H1 (cell line): ENCODE data around the gene FCER2. TPM values are rescaled to one million over a fixed set of nuclear protein-coding genes. Genes with fewer than 3 reads are reported as not detected.

Experiments
- CTCF ChIA-PET: fragments of 300-600 bp; sonication (Branson Sonifier 250); formaldehyde crosslinking; loops from one replicate; lab custom pipeline; 2021; ENCODE audit not compliant: partially characterized antibody; lab: Charles Lee
- POLR2A ChIA-PET: fragments of 300-600 bp; sonication (Branson Sonifier 250); formaldehyde crosslinking; loops from one replicate; lab custom pipeline; 2021; ENCODE audit warnings: inconsistent platforms; ENCODE audit not compliant: partially characterized antibody; lab: Charles Lee
- DNase-seq, 2 experiments: peaks; one replicate each; pipeline versions ENCODE4 v3.0.0 to v3.0.0-alpha.2; 2010 to 2022; ENCODE audit warnings: low spot score in 2 of 2, low read depth in 1 of 2, mixed read lengths in 1 of 2
- FAIRE-seq: peaks from 2 replicates; lab custom pipeline; 2011; peaks lifted over from hg19 to GRCh38; lab: Jason Lieb, UNC
- H2AFZ ChIP-seq: 2 replicates; pipeline ENCODE4 v1.8.1; 2012; ENCODE audit warnings: low read length, inconsistent platforms
- H2AK5ac ChIP-seq: 2 replicates; pipeline ENCODE4 v1.6.1; 2013; ENCODE audit warnings: low read depth, low read length
- H2BK120ac ChIP-seq: replicated peaks from 2 replicates; pipeline ENCODE3; 2013; ENCODE audit warnings: low read depth, low read length, inconsistent platforms
- H2BK12ac ChIP-seq: 2 replicates; pipeline ENCODE4 v1.6.1; 2013; ENCODE audit warnings: low read depth, low read length
- H2BK15ac ChIP-seq: 2 replicates; pipeline ENCODE4 v1.6.1; 2013; ENCODE audit warnings: low read length
- H2BK20ac ChIP-seq: 2 replicates; pipeline ENCODE4 v1.6.1; 2013; ENCODE audit warnings: low read length
- H2BK5ac ChIP-seq: 2 replicates; pipeline ENCODE4 v1.6.1; 2013; ENCODE audit warnings: low read depth, low read length
- H3K14ac ChIP-seq: 2 replicates; pipeline ENCODE4 v1.6.1; 2013; ENCODE audit warnings: inconsistent platforms; ENCODE audit not compliant: insufficient read length
- H3K18ac ChIP-seq: 2 replicates; pipeline ENCODE4 v1.6.1; 2013; ENCODE audit warnings: low read length; ENCODE audit errors: extremely low read depth
- H3K23ac ChIP-seq: 2 replicates; pipeline ENCODE4 v1.6.1; 2013; ENCODE audit warnings: inconsistent platforms; ENCODE audit not compliant: insufficient read length
- H3K23me2 ChIP-seq: 2 replicates; pipeline ENCODE4 v1.6.1; 2013; ENCODE audit warnings: low read depth, low read length
- H3K27ac ChIP-seq: 2 replicates; pipeline ENCODE4 v1.6.1; 2011; ENCODE audit warnings: low read depth, low read length, inconsistent platforms
- H3K27me3 ChIP-seq, 4 experiments: replicated peaks in 1 of 4; 1 replicate in 1 of 4; 2 replicates in 3 of 4; pipeline versions ENCODE4 v1.6.1 to v1.8.1; 2011 to 2013; ENCODE audit warnings: low read length in 3 of 4, mild to moderate bottlenecking in 3 of 4, inconsistent platforms in 2 of 4, mixed read lengths in 2 of 4, moderate library complexity in 1 of 4; ENCODE audit not compliant: control insufficient read depth in 3 of 4, insufficient read depth in 3 of 4; ENCODE audit errors: extremely low read depth in 1 of 4
- H3K36me3 ChIP-seq, 4 experiments: 2 replicates each; pipeline versions ENCODE4 v1.6.1 to v1.8.1; 2011 to 2013; ENCODE audit warnings: mild to moderate bottlenecking in 4 of 4, low read length in 3 of 4, moderate library complexity in 2 of 4, control low read depth in 1 of 4, inconsistent platforms in 1 of 4; ENCODE audit not compliant: insufficient read depth in 4 of 4, control insufficient read depth in 2 of 4
- H3K4ac ChIP-seq: replicated peaks from 2 replicates; pipeline ENCODE3; 2013; ENCODE audit warnings: low read length, low read depth, mixed read lengths, inconsistent platforms; ENCODE audit not compliant: insufficient read length
- H3K4me1 ChIP-seq, 4 experiments: replicated peaks in 1 of 4; 1 replicate in 1 of 4; 2 replicates in 3 of 4; pipeline versions ENCODE4 v1.6.1 to v1.8.1; 2011 to 2013; ENCODE audit warnings: low read length in 3 of 4, inconsistent platforms in 2 of 4, mixed read lengths in 1 of 4; ENCODE audit not compliant: insufficient read depth in 4 of 4, control insufficient read depth in 3 of 4
- H3K4me2 ChIP-seq, 2 experiments: 2 replicates each; pipeline versions ENCODE4 v1.6.1 to v1.8.1; 2011 to 2013; ENCODE audit warnings: low read depth in 2 of 2, low read length in 2 of 2, control low read depth in 1 of 2, inconsistent platforms in 1 of 2, mild to moderate bottlenecking in 1 of 2; ENCODE audit not compliant: insufficient read depth in 1 of 2
- H3K4me3 ChIP-seq, 4 experiments: fragments of 200-600, 300-600 bp in 1 of 4; sonication (generic), shearing (Covaris generic), sonication (Bioruptor Twin) in 1 of 4; 2 replicates each; pipeline versions ENCODE4 v1.5.1 to v1.8.1; 2011 to 2016; ENCODE audit warnings: low read length in 4 of 4, low read depth in 3 of 4, control low read depth in 2 of 4, inconsistent platforms in 2 of 4, mild to moderate bottlenecking in 2 of 4, mixed read lengths in 1 of 4, moderate library complexity in 1 of 4; ENCODE audit not compliant: insufficient read depth in 2 of 4; ENCODE audit errors: extremely low read depth in 1 of 4
- H3K56ac ChIP-seq: replicated peaks from 2 replicates; pipeline ENCODE3; 2013; ENCODE audit warnings: low read depth, mild to moderate bottlenecking, mixed read lengths, low read length, inconsistent platforms; ENCODE audit not compliant: insufficient read length
- H3K79me1 ChIP-seq: 2 replicates; pipeline ENCODE4 v1.6.1; 2013; ENCODE audit warnings: low read depth, low read length, control low read depth
- H3K79me2 ChIP-seq, 2 experiments: 2 replicates each; pipeline versions ENCODE4 v1.6.1 to v1.8.1; 2012 to 2013; ENCODE audit warnings: low read length in 2 of 2, mild to moderate bottlenecking in 2 of 2, inconsistent platforms in 1 of 2; ENCODE audit not compliant: insufficient read depth in 2 of 2, control insufficient read depth in 1 of 2
- H3K9ac ChIP-seq, 4 experiments: replicated peaks in 1 of 4; 1 replicate in 1 of 4; 2 replicates in 3 of 4; pipeline versions ENCODE4 v1.6.1 to v1.8.1; 2011 to 2013; ENCODE audit warnings: low read depth in 3 of 4, low read length in 3 of 4, control low read depth in 2 of 4, mild to moderate bottlenecking in 2 of 4, moderate library complexity in 2 of 4, inconsistent platforms in 1 of 4; ENCODE audit errors: extremely low read depth in 1 of 4
- H3K9me3 ChIP-seq, 2 experiments: 2 replicates each; pipeline versions ENCODE4 v1.6.1 to v1.8.1; 2012 to 2013; ENCODE audit warnings: mild to moderate bottlenecking in 2 of 2, moderate library complexity in 2 of 2, control low read depth in 1 of 2, inconsistent platforms in 1 of 2, low read depth in 1 of 2, low read length in 1 of 2, mixed read lengths in 1 of 2; ENCODE audit not compliant: insufficient read depth in 2 of 2
- H4K20me1 ChIP-seq, 2 experiments: replicated peaks in 1 of 2; 2 replicates each; pipeline versions ENCODE3 to v1.8.1; 2011 to 2013; ENCODE audit warnings: inconsistent platforms in 2 of 2, low read length in 2 of 2, mild to moderate bottlenecking in 1 of 2; ENCODE audit not compliant: insufficient read depth in 2 of 2, control insufficient read depth in 1 of 2
- H4K5ac ChIP-seq: 2 replicates; pipeline ENCODE4 v1.6.1; 2013; ENCODE audit warnings: low read length, low read depth, mixed read lengths, inconsistent platforms; ENCODE audit not compliant: insufficient read length
- H4K8ac ChIP-seq: 2 replicates; pipeline ENCODE4 v1.8.0; 2013; ENCODE audit warnings: mild to moderate bottlenecking, moderate library complexity, low read length, inconsistent platforms; ENCODE audit not compliant: insufficient read depth; ENCODE audit errors: extremely low read depth
- H4K91ac ChIP-seq: replicated peaks from 2 replicates; pipeline ENCODE3; 2013; ENCODE audit warnings: low read length, mixed read lengths, inconsistent platforms; ENCODE audit not compliant: insufficient read length
- CHD1 ChIP-seq: IDR thresholded peaks from 2 replicates; pipeline ENCODE4 v1.6.1; 2012; ENCODE audit warnings: low read depth, low read length, improper control_type of control experiment
- EGR1 ChIP-seq: IDR thresholded peaks from 2 replicates; pipeline ENCODE4 v1.6.1; 2011; ENCODE audit warnings: low read depth, low read length, borderline replicate concordance
- WGBS, 2 experiments: shearing (Covaris generic) in 1 of 2; methylation state at CpG; one replicate each; pipeline versions ENCODE4 v1.1.6 to v1.1.7; 2013 to 2015; ENCODE audit warnings: low lambda C conversion rate in 2 of 2, mixed read lengths in 2 of 2, inconsistent platforms in 1 of 2, low coverage in 1 of 2, missing lambda C conversion rate in 1 of 2; ENCODE audit not compliant: insufficient replicate concordance in 2 of 2, insufficient coverage in 1 of 2, insufficient read length in 1 of 2; ENCODE audit errors: extremely low coverage in 1 of 2, missing lambda C conversion rate in 1 of 2; 5-methylcytosine and 5-hydroxymethylcytosine counted together
- polyA plus RNA-seq, 7 experiments: library from polyadenylated mRNA; depleted of rRNA in 3 of 7; stranded (reverse) in 5 of 7; unstranded in 2 of 7; fragments of >200 nt in 5 of 7; fragments of 200-250 nt in 2 of 7; gene quantifications; 1 replicate in 5 of 7; 2 replicates in 1 of 7; 4 replicates in 1 of 7; pipeline versions ENCODE4 v1.2.1 to v1.2.3, GENCODE V29; 2011 to 2013; ENCODE audit warnings: missing spikeins in 2 of 7, mixed read lengths in 2 of 7
- total RNA-seq: library from RNA; stranded (reverse); fragmentation: NEBNext Ultra II Directional; extraction: Animal tissue kit (Norgen Biotek cat#: 25700); gene quantifications from 2 replicates; pipeline ENCODE4 v1.2.1, GENCODE V29; 2021

Gene FCER2
- total and polyA plus RNA-seq, 2 of the 8 experiments (the other 6 are each of a cell fraction or from before 2014, with no cell fraction given): 0.67 TPM; not detected in 1

- no peak overlapping the region for H3K4me3 ChIP-seq
- H3K56ac ChIP-seq: no peak overlapping the region
- no peak overlapping the region for H4K91ac ChIP-seq
- no peaks in the 10 kb centered on the region for H3K79me2 ChIP-seq
- no peak overlapping the region for H3K9ac ChIP-seq
- H3K23ac ChIP-seq: no peak overlapping the region
- H2BK5ac ChIP-seq: no peak overlapping the region
- no peak overlapping the region for H2AFZ ChIP-seq
- no peak overlapping the region for H3K27ac ChIP-seq
- FAIRE-seq: no peak
- H2BK20ac ChIP-seq: no peak overlapping the region
- TF ChIP-seq CHD1 (no peak), EGR1 (no peak)
- H3K18ac ChIP-seq: no peak overlapping the region
- H3K4me1 ChIP-seq: peaks cover 0 to 3% (median 1%) of the 10 kb centered on the region in 4 experiments; a peak in 1 of 7 replicates
- no peak overlapping the region for H2BK120ac ChIP-seq
- H2BK15ac ChIP-seq: no peak overlapping the region
- peaks cover 2% of the 10 kb centered on the region; the same call in 1 of the 2 replicates for H3K23me2 ChIP-seq
- H3K9me3 ChIP-seq: no peaks in the 10 kb centered on the region
- peaks cover 0 to 23% (median 15%) of the 10 kb centered on the region in 4 experiments; a peak in 4 of 7 replicates for H3K27me3 ChIP-seq
- H3K79me1 ChIP-seq: no peaks in the 10 kb centered on the region
- H2BK12ac ChIP-seq: no peak overlapping the region
- no peak overlapping the region for H3K4ac ChIP-seq
- H3K14ac ChIP-seq: no peak overlapping the region
- ChIA-PET CTCF (interaction anchor here (0.8 to 4.7 kb wide), 3 partner anchors 8 to 103 kb away, joined by 3 to 32 read pairs (median 3); partner anchors contain the start of gene TRAPPC5), POLR2A (no interaction called here)
- no peaks in the 10 kb centered on the region for H4K20me1 ChIP-seq
- no peak overlapping the region for H4K8ac ChIP-seq
- H3K4me2 ChIP-seq: no peak overlapping the region
- no peaks in the 10 kb centered on the region for H3K36me3 ChIP-seq
- no peak overlapping the region for H4K5ac ChIP-seq
- 79% methylated on average over 9 of the region's 9 CpGs; no CpG with 5 or more reads in 1 of the 2 experiments for WGBS, 2 experiments
- no peak for DNase-seq
- no peak overlapping the region for H2AK5ac ChIP-seq
Observed at GRCh38 chr19:7672522-7672921, 29.4 kb downstream of the FCER2 start.
